ENCODE results near the gene EFNA5.

DNA sequence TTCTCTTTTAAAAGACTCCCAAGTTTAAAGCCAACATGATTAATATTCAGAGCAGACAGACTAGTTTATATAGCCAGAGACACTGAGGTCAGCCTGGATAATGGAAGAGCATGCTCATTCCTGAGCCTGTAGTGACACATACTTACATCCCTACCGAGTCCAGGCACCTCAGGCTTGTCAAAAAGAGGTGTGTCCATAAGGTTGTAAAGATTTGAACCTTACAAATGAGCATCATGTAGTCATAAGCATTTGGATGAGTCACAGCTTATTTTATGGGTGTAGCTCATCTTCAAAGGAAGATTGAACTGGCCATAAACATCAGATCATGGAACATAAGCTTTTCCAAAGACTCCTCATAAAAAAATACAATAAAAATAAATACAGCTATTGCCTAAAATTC is 333.5 kb downstream of the EFNA5 start:
- TF ChIP-seq TAF1 (IDR thresholded peaks at IDR 0.05; ENCODE audit: low read depth, low read length) (no peak), POLR2A (IDR thresholded peaks at IDR 0.05; ENCODE audit: low read depth, low read length) (no peak)
